A172 (cell line): Measurements from ENCODE around the gene EGFR. TPM values are rescaled to one million over a fixed set of nuclear protein-coding genes. Genes with fewer than 3 reads are reported as not detected.

ENCODE experiments used
- DNase-seq: peaks from one replicate; pipeline ENCODE4 v3.0.0-alpha.2; 2015; ENCODE audit warnings: low spot score
- total RNA-seq: library from RNA; depleted of rRNA; stranded (reverse); fragments of >200 nt; shearing (Covaris generic); gene quantifications from 2 replicates; pipeline ENCODE4 v1.2.3, GENCODE V29; 2014

The EGFR gene
- total RNA-seq, 1 experiment from 2014 or later, result 75.4 TPM

DNA sequence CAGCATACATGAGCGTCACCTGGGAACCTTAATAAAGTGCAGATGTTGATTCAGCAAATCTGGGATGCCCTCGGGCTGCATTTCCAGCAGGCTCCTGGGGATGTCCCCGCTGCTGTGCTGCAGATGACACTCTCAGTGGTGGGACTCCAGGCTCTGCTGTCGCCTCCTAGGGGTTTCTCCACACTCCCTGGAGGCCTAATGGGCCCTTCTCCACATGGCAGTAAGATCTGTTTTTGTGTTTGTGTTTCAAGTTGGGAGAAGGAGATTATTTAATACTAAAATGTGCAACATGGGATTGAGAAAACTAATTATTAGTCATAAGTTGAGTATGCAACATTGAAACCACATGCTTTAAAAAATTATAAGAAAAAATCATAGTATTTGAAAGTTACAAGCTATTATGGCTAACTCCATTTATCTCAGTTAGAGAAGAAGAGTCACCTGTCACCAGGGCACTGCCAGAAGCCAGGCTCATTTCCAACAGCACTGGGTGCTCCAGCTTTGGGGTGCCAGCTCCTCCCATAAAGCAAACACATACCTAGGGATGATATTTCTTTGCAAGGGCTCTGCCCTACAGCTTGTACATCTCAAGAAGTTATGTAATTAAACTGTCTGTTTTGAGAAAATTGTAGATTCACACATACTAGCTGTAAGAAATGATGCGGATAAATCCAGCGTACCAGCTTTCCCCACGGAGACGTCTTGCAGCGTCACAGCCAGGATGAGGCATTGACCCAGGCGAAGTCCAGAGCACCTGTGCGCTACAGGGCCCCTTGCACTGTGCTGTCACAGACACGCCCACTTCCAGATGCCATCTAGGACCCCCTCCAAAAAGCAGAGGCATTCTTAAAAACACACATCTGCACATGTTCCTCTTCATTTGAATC, 106.4 kb downstream of the EGFR start:
- DNase-seq, result no peak

DNA sequence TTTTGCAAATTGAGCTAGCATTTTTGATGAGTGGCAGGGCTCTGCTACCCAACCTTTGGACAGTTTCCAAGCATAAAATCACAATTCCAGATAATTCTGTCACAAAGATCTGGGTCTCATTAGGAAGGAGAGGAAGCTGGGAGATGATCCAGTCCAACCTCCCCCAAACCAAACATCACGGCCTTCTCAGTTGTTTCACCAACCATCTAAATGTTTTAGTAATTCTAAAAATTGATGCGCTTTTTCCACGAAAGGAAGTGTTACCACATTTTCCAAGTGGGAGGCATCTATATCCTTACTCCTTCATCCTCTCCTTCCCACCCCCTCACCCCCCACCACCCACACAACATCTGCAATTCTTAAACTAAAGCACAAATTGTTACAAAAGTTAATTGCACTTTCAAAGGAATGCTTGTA, 108.3 kb downstream of the EGFR start:
- DNase-seq, result no peak

DNA sequence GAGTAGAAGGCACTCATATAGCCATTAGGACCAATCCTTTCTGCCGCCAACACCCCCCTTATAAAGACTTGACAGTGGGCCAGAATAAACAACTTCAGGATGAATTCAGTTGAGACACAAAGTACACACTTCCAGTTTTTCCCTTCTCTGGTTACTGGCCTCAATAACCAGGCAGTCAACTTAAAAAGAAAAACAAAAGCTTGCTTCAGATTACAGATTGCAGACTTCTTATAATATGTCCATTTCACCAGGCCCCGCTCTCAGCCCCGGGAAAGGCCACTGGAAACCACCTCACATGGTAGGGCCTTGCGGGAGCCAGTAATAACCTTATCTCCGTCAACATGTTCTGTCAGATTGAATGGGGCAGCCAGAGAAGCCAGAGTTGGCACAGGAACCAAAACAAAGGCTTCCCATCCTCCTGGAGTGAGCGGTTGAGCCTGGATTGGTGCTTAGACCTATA, 108.8 kb downstream of the EGFR start:
- DNase-seq, result no peak

DNA sequence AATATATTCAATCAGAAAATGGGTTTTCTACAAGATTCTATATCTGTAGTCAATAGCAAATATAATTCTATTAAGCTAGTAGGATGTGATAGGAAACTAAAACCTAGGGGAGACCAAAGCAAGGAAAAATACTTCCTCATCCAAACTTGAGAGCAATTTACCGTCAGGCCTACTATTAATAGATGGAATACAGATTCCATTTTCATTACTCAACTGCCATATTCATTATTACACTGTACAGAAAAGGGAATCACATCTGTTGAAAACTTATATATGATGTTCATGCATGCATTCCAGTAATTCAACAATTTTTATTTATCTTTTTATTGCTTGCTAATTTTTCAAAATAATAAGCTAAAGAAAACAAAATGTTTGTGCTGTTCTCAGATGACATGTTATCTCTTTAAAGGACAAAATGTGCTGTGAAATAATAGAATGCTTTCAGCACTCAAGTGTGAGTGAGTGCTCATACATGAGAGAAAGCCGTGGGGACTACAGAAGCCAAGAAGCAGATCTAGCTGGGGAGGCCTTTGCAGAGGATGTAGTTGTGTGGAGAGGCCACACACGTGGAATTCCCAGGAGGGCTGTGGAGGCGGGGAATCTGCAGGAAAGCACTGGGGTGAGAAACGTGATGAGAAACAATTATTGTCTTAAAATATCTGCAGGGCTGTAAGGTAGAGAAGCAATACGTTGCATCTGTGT, 110.0 kb downstream of the EGFR start:
- peak; percentile 67 for DNase-seq

DNA sequence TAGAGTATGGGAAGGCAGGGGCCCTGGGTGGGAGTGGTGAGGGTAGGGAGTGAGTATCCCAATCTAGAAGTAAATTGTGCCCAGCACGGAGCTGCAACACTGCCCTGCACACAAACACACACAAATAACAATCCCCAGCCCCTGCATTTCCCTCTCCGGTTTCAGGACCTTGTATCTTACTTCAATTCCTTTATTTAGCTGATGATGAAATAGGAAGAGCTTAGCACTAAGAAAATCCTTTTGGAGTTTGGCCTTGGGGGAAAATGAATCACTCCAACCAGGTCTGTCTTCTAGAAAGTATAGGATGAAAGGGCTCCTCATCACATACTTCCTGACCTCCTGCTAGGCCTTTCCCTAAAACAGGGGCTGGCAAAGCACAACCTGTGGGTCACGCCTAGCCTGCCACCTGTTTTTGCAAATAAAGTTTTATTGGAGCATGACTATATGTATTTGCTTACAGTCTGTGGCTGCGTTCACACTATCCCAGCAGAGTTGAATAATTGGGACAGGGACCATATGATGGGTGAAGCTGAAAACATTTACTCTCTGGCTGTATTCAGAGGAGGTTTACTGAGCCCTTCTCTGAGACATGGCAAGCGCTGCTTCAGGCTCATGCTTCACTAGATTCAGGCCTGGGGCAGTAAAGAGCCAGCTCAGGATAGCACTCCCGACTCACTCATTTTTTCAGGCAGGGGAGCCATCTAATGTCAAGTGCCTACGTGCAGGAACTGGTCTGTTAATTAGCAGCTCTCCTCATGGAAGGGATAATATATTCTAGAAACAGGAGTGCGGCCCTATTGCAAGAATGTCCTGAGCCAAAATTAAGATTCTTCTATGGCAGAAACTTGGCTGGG, 111.0 kb downstream of the EGFR start:
- peak; percentile 80 for DNase-seq

DNA sequence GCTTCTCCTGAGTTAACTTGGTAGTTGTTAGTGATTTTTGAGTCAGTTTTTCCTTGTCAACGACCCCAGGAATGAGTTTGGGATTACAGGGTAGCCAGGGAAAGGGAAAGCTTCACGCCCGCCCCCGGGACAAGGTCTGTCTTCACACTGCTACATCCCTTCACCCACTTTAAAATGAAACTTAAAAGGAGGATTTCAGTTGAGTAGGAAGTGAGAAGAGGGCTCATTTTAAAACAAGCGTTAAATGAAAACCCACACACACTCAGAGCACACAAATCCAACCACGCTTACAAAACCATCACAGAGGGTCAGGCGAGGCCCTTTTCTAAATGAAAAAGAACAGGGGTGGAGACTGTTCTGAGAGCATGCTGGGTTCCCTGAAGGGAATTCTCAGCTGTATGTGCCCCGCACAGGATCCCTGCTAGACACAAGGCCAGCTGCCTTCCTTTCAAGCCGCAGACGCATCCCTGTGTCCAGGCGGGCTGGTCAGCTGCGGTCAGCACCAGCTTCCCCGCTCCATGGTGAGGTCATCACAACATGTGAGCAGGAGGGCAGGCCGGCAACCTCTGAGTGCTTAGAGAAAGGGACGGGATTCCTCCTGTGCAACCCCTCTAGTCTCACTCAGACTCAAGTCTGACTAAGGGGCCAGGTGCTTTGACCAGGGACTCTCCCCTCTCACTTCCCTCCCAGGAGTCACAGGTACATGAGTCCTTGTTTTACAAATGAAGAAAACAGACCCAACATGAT, 111.8 kb downstream of the EGFR start:
- DNase-seq, result peak; percentile 98

DNA sequence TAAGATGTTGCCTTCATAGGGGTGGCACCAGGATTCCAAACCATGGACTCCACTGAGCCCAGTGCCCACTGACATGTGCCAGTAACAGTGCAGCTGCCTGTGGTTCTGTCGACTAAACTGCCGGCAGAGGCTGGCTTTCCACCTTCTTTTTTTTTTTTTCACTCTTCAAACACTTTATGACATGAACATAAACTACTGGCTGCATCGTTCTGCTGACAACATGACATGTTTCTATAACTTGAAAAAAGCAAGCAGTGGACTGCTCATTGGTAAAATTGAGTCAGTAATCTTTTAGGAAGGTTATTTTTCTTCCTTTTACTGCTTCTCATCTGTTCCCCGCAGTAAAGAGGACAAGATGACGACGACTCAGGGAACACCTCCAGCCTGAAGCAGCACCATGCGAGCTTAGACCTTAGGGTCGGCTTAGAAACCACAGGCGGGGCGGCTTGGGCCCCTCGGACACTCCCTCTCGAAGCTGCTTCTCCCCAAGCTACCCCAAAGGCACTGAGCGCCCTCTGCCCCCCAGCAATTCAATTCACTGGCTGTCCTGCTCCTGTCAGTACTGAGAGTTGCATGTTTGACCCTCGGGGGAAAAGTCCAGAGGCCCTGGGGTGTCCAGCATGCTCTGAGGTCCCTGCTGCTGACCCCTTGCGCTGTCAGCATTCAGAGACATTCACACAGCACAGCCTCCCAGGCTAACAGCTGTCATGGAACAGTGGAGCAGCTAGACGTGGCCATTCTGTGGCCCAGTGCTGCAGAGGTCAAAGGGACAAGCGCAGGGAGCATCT, 112.5 kb downstream of the EGFR start:
- DNase-seq, result no peak

DNA sequence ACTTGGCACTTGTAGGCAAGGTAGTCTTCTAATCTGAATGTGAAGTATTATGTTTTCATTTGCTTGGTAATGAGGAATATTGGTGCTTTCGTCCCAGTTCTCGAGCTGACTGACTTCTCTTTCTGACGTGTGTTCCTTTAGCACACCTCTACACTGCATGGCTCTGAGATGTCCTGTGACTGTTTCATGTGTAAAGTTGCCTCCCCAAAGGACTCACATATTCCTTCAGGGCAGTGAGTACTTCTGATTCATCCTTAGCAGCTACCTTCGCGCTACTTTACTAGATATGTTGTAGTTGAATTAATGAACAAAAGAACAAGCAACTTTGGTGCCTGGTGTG, 113.7 kb downstream of the EGFR start:
- DNase-seq, result no peak

DNA sequence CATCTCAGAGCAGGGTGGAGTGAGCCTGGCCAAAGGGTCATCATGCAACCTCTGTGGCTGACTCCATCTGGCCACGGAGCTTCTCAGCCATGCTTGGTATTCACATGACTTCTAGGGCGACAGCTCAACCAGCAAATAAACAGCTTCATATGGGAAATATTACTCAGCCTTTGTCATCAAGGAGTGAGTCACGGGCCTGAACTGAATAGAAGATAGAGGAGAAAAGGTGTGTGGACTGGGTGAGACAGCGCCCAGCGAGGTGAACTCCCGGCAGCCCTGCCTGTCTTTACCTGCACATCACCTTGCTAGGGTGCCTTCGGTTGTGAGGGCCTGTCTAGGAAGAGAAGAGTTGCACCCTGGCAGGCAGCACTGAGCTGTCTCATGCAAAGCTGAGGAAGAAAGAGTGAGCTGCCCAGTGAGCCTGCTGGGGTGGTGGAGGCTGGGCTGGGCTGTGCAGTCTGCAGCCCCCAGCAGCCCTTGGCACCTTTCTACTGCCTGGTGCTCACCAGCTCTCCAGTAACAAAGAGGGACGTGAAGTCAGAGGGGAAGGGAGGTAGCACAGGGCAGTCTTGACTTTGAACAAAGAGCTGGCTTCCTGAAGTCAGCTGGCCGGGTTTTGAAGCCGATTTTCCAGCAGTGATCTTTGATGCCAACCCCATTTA, 114.2 kb downstream of the EGFR start:
- DNase-seq, result peak; percentile 100

DNA sequence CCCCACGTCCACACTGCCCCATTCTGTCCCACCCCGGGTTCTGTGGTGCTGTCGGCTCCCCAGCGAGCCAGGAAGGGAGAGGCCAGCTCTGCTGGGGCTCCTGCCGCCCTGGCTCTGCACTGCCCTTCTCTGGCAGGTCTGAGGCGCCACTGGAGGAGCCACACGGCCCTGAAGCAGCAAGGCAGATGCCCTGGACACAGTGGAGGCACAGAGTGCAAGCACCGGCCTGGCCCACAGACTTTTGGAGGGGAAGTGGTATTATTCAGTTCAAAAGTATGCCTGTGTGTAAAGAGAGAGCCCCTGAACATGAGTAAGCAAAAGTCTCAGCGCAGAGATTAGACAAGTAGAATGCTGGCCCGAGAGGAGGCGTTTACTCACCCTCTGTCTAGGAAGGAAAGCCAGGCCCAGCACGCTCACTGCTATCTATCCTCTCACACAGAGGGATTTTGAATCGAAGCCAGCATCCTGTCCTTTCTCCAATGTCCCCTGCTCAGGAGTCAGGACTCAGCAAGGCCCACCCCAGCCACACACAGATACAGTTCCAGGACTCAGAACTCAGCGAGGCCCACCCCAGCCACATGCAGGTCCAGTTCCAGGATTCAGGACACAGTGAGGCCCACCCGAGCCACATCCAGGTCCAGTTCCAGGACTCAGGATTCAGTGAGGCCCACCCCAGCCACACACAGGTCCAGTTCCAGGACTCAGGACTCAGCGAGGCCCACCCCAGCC, 115.0 kb downstream of the EGFR start:
- DNase-seq, result peak; percentile 100

DNA sequence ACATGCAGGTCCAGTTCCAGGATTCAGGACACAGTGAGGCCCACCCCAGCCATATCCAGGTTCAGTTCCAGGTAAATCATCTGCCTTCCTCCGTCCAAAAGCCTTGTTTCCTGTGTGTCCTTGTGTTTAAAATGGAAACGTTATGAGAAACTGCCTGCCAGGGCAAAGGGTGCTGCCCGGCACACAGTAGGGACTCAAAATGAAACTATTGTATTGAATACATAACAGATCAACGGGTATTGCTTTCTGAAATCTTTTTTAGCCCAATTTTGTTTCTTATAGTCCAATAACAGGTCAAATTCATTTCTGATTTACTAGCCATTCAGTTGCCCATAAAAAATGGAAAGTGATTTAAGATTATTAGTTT, 115.5 kb downstream of the EGFR start:
- no peak for DNase-seq

DNA sequence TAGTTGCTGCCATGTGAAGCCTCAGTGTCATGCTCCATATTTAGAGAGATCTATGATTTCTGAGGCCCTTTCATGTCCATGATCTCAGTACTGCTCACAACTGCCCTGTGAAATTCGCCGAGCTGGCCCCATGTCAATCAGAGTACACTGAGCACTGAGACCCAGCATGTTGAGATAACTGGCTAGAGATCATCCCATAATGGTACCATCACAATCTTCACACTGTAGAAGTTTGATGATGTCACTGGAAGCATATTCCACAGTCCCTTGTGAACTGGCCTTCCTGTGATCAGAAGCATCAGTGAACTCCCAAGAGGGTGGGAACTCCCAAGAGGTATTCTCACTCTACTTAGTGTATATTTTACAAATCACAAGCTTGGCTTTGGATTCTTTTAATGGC, 116.0 kb downstream of the EGFR start:
- no peak for DNase-seq

DNA sequence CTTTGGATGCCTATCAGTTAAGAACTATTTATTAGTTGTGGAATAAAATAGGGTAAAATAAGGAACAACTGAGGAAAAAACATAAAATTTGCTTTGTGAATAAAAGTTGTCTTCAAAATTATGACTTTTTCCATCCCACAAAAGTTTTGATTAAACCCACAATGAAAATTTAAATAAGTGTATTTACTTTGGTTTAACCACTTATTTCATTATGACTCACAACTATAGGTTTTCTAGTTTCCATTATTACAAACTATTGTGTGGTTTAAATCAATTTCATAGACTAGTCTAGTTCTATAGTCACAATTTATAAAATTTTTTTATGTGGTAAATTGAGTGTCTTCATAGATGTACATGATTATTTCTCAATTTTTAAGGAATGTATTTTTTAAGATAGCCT, 116.6 kb downstream of the EGFR start:
- no peak for DNase-seq

DNA sequence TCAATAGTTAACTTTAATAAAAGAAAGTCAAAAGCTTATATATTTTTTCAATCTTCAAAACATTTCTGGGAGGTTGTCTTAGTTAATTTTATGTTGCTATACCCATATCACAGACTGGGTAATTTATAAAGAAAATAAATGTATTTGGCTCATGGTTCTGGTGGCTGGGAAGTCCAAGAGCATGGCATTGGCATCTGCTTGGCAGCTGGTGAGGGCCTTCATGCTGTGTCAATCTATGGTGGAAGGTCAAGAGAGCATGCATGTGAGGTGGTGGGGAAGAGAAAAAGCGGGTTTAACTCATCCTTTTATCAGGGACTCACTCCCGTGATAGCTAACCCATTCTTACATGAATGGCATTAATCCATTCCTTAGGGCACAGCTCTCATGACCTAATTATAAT, 119.8 kb downstream of the EGFR start:
- DNase-seq, result no peak

DNA sequence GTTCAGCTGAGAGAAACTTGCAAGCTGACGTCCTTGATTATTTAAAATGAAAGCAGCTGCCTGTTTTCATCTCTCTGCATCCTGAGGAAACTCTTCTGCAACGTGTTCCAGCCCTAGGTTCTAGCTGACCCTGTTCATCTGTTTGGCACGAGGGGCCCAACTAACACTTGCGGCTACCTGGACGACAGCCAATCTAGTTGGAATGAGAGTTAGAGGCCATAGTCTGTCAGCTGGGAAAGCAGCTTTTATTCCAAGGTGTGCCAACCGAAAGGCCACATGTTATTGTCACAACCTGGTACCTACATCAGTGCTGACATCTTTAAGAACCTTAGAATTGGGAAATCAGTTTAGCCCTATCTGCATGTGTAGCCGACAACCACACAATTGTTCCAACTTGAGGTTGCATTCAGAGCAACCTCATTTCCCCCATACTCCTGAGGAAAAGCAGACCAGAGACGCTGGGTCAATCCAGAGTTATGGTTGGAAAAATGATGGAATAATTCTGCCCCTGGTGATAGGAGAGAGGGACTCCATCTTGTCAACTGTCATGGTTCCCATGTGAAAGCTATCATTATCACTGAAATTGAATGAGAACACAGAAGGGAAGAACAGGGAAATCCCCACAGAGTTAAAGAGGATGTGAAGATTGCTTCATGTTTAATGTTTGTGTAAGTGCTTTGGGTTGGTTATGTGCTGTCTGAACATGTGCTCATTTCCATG, 121.6 kb downstream of the EGFR start:
- DNase-seq, result no peak

DNA sequence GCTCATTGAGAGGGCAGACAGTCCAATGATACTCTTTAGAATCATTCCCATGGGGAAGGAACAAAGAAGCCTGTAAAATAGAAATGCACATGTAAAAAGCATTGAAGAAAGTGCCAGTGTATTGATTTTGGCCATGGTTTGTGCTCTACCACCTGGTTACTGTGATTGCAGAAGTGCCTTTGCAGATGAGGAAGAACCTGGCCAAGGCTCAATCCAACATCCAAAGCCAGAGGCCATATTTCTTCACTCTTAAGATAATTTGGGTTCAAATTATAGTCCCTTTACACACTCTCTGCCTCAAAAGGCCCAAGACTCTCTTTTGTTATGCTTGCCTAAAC, 122.1 kb downstream of the EGFR start:
- DNase-seq, result no peak

DNA sequence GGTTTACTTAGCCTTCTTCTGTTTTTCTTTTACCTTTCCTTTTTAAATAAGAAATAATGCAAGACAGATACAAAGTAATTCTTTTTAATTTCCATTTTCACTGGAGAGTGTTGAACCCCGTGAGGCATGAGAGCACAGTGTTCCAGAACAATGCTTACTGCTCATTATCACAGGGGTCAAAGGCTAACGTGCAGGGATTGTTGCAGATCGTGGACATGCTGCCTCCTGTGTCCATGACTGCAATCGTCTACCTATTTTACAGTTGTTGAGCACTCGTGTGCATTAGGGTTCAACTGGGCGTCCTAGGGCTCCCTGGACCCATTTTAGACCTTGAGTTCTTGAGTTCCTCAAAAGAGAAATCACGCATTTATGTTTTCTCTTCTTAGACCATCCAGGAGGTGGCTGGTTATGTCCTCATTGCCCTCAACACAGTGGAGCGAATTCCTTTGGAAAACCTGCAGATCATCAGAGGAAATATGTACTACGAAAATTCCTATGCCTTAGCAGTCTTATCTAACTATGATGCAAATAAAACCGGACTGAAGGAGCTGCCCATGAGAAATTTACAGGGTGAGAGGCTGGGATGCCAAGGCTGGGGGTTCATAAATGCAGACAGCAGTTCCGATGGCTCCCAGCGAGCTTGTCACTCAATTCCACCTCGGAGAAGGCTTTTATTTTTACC, 124.2 kb downstream of the EGFR start:
- DNase-seq, result no peak
